Superior temporal gyrus (tissue), 1 donor: Measurements from ENCODE around the gene ATG4D.
A peak's percentile ranks its signal among the peaks of the same experiment; 100 is the strongest.

Experiments
- DNase-seq: peaks from one replicate; pipeline ENCODE4 v3.0.0-alpha.2; 2016; ENCODE audit errors: extremely low spot score

ATG4D gene

GRCh38 chr19:10543420-10544241 is at the start of gene ATG4D:
ATG4D (plus strand) TSS chr19:10543904; CDS start chr19:10544091, 187 bp downstream.
- peak; percentile 83 for DNase-seq

DNA sequence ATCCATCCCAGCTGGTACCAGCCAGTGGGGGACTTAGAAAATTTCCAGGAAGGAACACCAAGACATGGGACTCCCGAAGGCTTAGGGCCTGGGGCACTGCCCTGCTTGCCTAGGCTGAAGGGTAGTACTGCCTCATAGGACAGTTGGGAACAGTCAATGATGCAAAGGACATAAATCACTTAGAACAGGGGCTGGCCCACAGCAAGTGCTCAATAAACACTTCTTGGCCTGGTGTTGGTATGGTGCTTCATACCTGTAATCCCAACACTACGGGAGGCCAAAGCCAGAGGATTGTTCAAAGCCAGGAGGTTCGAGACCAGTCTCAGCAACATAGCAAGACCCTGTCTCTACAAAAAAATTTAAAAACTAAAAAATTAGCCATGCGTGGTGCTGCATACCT is 46.3 kb upstream of the ATG4D start:
- DNase-seq = no peak

DNA sequence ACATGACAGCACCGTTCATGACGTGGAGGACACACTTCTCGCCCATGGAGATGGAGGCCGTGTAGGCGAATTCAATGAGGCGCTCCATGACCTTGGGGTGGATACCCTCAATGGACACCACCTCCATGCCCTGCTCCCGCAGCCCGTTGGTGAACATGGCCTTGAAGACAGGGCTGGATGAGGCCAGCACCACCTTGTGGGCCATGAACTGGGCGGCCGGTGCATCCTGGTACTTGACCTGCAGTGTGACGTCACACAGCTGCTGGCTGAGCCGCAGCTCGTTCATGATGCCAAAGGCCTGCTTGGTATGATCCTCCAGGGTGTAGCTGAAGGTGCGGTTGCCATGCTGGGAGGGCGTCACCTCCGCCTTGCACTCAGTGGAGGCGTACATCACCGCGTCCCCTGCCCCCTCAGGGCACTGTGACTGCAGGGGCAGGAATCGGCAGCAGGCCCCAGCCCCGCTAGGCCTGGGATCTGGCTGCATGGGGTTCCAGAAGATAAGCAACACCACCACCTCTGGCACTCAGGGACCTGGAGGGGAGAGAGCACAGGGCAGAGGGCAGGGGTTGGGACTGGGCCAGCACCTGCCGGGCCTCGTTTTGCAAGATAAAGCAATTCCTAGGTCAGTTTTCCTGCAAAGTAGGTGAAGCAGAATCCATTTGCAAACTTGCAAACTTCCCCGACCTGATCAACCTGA is 44.0 kb upstream of the ATG4D start:
- DNase-seq = no peak

DNA sequence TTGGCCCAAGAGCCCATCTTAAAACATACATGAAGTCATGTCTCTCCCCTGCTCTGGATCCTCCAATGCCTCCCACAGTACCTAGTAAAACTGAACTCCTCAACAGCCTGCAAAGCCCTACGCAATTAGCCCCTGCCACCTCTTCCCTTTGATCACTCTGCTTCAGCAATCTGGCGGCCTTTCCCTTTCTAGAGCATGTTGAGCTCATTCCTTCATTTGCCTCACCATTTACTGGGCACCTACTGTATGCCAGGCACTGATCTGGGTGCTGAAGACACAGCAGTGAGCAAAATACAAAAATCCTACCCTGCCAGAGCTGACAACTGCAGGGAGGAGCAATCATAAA is 43.5 kb upstream of the ATG4D start:
- no peak for DNase-seq

GRCh38 chr19:10501971-10502523 is 41.7 kb upstream of the ATG4D start:
- peak; percentile 77 for DNase-seq

DNA sequence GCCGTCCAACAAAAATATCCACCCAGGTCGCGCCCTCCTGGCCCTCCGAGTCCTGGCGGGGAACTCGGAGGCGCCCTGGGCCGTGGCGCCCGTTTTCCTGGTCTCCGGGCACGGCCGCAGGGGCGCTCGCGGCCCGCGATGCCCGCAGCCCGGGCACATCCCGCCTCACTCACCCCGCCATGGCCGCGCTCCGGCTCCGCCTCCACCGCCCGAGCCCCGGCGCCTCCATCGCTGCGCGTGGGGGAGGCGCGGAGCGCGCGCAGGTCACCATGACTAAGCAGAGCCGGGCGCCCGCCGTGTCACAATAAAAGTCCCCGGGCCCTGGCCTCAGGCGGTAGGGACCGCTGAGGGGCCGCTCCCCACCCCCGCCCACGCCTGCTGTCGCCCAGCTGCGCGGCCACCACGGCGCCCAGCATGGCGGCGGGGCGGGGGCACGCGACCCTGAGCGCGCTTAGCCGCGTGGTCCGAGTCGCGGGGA is 41.1 kb upstream of the ATG4D start:
- DNase-seq = peak; percentile 88

- DNase-seq = peak; percentile 38
Observed at GRCh38 chr19:10503002-10503789, 40.5 kb upstream of the ATG4D start, which contains the start of gene KEAP1. KEAP1 (minus strand) TSS chr19:10503356; CDS start chr19:10500033, 3,323 bp downstream.

- peak; percentile 75 for DNase-seq
Observed at GRCh38 chr19:10505583-10506229, 38.0 kb upstream of the ATG4D start.

DNA sequence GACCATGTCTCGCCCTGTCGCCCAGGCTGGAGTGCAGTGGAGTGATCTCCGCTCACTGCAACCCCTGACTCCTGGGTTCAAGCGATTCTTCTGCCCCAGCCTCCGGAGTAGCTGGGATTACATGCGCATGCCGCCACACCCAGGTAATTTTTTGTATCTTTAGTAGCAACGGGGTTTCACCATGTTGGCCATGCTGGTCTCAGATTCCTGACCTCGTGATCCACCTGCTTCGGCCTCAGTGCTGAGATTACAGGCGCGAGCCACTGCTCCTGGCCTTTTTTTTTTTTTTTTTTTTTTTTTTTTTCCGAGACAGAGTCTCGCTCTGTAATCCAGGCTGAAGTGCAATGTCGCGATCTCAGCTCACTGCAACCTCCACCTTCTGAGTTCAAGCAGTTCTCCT is 35.7 kb upstream of the ATG4D start:
- DNase-seq = no peak

GRCh38 chr19:10508707-10509106 is 35.0 kb upstream of the ATG4D start:
- no peak for DNase-seq

DNA sequence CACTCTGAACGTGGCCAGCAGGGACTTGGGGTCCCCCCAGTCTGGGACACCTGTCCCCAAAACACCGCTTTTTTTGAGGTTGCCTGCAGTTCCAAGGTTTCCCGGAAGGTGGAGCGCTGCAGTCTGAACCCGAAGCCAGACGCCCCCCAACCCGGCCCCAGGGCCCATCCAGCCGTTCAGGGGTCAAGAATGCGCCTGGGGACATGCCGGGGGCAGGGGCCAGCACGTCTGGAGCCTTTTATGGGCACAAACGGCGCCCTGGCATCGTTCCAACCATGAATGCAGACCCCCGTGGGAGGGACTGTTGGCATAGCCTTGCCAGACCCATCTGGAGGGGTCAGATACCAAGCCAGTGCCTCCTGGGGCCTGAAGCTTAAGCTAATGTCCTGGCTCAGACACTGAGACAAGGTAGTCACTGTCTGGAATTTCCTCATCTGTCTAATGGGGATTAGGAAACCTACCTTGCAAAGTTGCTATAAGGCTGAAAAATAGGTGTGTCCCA is 33.4 kb upstream of the ATG4D start:
- no peak for DNase-seq

GRCh38 chr19:10513223-10513622 is 30.5 kb upstream of the ATG4D start:
- DNase-seq = no peak

GRCh38 chr19:10514211-10515145 is 29.2 kb upstream of the ATG4D start:
- no peak for DNase-seq

DNA sequence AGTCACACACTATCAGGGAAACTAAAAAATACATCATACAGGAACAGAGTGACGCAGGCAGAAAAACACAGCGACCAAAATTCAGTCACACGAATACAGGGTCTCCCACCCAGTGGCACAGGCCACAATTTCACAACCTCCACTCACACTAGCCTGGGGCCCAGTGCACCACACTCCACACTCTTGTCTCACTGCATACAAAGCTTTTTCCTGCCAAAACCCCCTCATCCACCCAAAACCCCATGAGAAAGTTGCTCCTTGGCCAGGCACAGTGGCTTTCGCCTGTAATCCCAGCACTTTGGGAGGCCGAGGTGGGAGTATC is 27.7 kb upstream of the ATG4D start:
- DNase-seq = no peak

DNA sequence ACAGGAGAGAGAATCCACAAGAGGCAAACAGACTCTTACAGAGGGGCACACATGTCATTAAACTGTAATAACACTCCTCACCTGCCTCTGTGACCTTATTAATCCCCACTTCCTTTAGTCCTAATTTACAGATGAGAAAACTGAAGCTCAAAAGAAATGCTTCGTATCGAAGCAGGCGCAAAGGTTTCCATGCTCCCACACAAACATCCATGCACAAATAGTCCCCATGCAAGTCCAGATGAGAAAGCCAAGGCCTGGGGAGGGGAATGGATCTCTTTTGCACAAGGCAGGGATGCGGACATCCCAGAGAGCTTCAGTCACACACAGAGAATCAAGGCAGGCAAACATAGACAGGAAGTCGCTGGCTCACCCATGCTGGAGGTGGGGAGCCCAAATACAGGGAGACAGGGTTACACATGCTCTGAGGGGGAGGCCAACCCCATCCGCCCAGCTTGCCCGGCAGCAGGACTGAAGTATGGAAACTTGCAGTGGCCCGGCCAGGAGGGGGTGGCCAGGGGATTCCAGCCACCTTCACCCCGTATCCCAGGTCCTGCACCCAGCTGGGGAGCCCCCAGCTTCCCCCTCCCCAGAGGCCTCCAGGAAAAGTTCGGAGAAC is 26.9 kb upstream of the ATG4D start:
- peak; percentile 47 for DNase-seq

GRCh38 chr19:10517361-10517759 is 26.3 kb upstream of the ATG4D start, which contains the start of gene S1PR5:
S1PR5 (minus strand) TSS chr19:10517447; CDS start chr19:10515011, 2,436 bp downstream.
- DNase-seq = peak; percentile 90

GRCh38 chr19:10517760-10518443 is 25.8 kb upstream of the ATG4D start:
- DNase-seq = peak; percentile 47

- peak; percentile 48 for DNase-seq
Observed at GRCh38 chr19:10518444-10519361, 25.0 kb upstream of the ATG4D start.
